Measurements from ENCODE around the gene HPF1. TPM values are rescaled to one million over a fixed set of nuclear protein-coding genes. Genes with fewer than 3 reads are reported as not detected.

The HPF1 gene
- total RNA-seq, 4 donors from 2014 or later, result 8.7 to 32.4 (median 20.3) TPM

DNA sequence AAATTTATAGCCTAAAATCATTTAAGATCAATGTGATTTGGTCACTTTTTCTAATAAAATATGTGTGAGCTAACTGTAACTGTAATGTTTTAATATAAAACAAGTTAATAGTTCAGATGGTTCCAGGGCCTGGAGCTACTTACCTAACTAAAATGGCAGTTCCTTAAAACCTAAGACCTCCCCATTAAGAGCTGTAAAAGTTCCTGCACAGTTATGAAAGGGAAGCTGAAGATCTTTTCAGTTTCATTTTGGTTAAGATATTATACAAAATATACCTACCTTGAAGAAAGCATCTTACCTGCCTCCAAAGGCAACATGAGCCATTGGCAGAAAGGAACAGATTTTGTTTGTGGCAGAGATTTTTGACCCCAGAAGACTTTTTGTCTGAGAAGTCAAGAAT is 30.1 kb downstream of the HPF1 start:
- no peak overlapping the region for H3K4me3 ChIP-seq (ENCODE audit: low read depth, poor library complexity, severe bottlenecking)
- no peak for DNase-seq (ENCODE audit: low spot score in 2 of 2)
- intact Hi-C loops (cut with DNase I; ENCODE audit: low total_unique reads), result no loop called here
- TF ChIP-seq POLR2A (IDR thresholded peaks at IDR 0.05), result no peak
- TF ChIP-seq CTCF (IDR thresholded peaks at IDR 0.05), result no peak

- H3K4me3 ChIP-seq (ENCODE audit: low read depth, poor library complexity, severe bottlenecking), result no peak overlapping the region
- intact Hi-C loops (cut with DNase I; ENCODE audit: low total_unique reads), result no loop called here
- TF ChIP-seq POLR2A (IDR thresholded peaks at IDR 0.05), result no peak
- no peak for TF ChIP-seq CTCF (IDR thresholded peaks at IDR 0.05)
- DNase-seq (ENCODE audit: low spot score in 2 of 2), result no peak
- WGBS, 2 donors, result 92 to 96% methylated on average over 2 of the region's 2 CpGs
These were observed 33.5 kb downstream of the HPF1 start for GRCh38 chr4:169724260-169724659.

DNA sequence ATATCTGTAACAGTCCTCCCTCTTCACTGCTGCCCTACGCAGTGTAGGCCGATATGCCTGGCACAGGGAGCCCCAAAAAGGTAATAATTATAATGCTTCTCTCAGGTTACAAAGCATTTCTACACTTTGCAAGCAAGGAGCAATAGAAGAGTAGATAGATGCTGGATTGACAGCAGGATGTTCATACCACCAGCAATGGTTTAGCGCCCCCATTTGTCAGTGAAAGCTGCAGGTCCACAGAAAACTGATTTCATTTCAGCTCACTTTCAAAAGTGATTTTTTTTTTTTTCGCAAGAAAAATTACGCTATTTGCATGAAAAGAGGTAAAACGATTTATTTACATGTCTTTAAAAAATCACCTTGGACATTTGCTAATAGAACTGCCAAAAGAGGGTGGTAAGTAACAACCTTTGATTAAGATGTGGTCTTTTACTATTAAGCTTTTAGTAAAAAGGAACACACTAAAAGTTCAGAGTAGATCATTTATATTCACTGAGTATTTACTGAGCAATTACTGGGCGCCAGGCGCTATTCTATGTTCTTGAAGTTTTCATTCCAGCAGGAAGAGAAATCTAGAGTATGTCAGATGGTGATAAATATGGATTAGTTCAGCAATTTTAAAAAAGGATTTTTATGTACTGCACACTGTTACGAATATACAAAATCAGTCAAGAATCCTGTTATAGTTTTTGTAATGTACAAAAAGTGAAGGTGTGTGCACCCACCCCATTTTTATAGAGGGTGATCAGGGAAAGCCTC is 34.4 kb downstream of the HPF1 start:
- no peak overlapping the region for H3K4me3 ChIP-seq (ENCODE audit: low read depth, poor library complexity, severe bottlenecking)
- intact Hi-C loops (cut with DNase I; ENCODE audit: low total_unique reads), result no loop called here
- no peak for TF ChIP-seq POLR2A (IDR thresholded peaks at IDR 0.05)
- TF ChIP-seq CTCF (IDR thresholded peaks at IDR 0.05), result no peak
- 85 to 87% methylated on average over 9 of the region's 9 CpGs for WGBS, 2 donors
- DNase-seq (ENCODE audit: low spot score in 2 of 2), result no peak

GRCh38 chr4:169720529-169720928 is 37.2 kb downstream of the HPF1 start:
- H3K4me3 ChIP-seq (ENCODE audit: low read depth, poor library complexity, severe bottlenecking), result no peak overlapping the region
- WGBS, 2 donors, result 96% methylated on average over 7 of the region's 7 CpGs
- intact Hi-C loops (cut with DNase I; ENCODE audit: low total_unique reads), result no loop called here
- TF ChIP-seq CTCF (IDR thresholded peaks at IDR 0.05), result no peak
- DNase-seq (ENCODE audit: low spot score in 2 of 2), result no peak

GRCh38 chr4:169716677-169717076 is 41.1 kb downstream of the HPF1 start:
- DNase-seq (ENCODE audit: low spot score in 2 of 2), result no peak
- TF ChIP-seq POLR2A (IDR thresholded peaks at IDR 0.05) (no peak), CTCF (IDR thresholded peaks at IDR 0.05) (no peak)
- H3K4me3 ChIP-seq (ENCODE audit: low read depth, poor library complexity, severe bottlenecking), result no peak overlapping the region
- WGBS, 2 donors, result 92 to 95% methylated on average over 1 of the region's 1 CpG
- intact Hi-C loops (cut with DNase I; ENCODE audit: low total_unique reads), result no loop called here

- H3K4me3 ChIP-seq (ENCODE audit: low read depth, poor library complexity, severe bottlenecking), result no peak overlapping the region
- 87 to 88% methylated on average over 2 of the region's 2 CpGs for WGBS, 2 donors
- intact Hi-C loops (cut with DNase I; ENCODE audit: low total_unique reads), result no loop called here
- DNase-seq (ENCODE audit: low spot score in 2 of 2), result no peak
- TF ChIP-seq POLR2A (IDR thresholded peaks at IDR 0.05) (no peak), CTCF (IDR thresholded peaks at IDR 0.05) (no peak)
These were observed 41.9 kb downstream of the HPF1 start for GRCh38 chr4:169715826-169716225.
